ENCODE data around the gene NALCN.
"Not testable (repeated sequence)": the region's sequence is repeated elsewhere in the genome, so short reads cannot be mapped to it uniquely, and the experiment has no call there.

DNA sequence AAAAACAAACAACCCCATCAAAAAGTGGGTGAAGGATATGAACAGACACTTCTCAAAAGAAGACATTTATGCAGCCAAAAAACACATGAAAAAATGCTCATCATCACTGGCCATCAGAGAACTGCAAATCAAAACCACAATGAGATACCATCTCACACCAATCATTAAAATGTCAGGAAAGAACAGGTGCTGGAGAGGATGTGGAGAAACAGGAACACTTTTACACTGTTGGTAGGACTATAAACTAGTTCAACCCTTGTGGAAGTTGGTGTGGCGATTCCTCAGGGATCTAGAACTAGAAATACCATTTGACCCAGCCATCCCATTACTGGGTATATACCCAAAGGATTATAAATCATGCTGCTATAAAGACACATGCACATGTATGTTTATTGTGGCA, 102.8 kb downstream of the NALCN start:
- not testable (repeated sequence) for TF ChIP-seq CTCF, EP300, POLR2A, POLR2AphosphoS5 (IDR thresholded peaks at IDR 0.05)

Measured in suprapubic skin (tissue), 4 donors.